Retinal pigment epithelial cell (primary cell): ENCODE measurements around the gene SCG2.

Experiments used
- DNase-seq: peaks from one replicate; pipeline ENCODE4 v3.0.0-alpha.2; 2010; ENCODE audit warnings: low read depth
- H3K4me3 ChIP-seq: 2 replicates; pipeline ENCODE4 v1.5.1; 2011; ENCODE audit warnings: mild to moderate bottlenecking, low read length, control low read depth, moderate library complexity
- TF ChIP-seq, protein P1 (sequence below): conservative IDR thresholded peaks from 2 replicates; pipeline ENCODE4 v1.5.1; 2011; ENCODE audit warnings: low read depth, low read length, control low read depth, inconsistent platforms

The SCG2 gene

DNA sequence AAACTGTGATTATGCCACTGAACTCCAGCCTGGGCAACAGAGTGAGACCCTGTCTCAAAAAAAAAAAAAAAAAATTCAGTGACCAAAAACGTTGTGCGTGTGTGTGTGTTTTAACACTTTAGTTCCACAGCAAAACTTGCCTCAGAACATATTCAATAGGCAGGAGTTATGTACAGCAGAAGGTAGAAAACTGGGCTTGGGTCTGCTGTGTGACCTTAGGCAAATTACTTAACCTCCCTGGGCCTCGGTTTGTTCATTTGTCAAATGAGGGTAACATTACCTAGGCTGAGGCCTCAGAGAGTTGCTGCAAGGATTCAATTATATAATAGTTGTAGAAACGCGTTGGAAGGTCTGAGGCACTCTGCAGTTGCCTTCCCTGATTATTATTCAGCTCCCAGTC is 10.3 kb upstream of the SCG2 start:
- H3K4me3 ChIP-seq, result peak overlapping the region; percentile 42
- no peak for DNase-seq

DNA sequence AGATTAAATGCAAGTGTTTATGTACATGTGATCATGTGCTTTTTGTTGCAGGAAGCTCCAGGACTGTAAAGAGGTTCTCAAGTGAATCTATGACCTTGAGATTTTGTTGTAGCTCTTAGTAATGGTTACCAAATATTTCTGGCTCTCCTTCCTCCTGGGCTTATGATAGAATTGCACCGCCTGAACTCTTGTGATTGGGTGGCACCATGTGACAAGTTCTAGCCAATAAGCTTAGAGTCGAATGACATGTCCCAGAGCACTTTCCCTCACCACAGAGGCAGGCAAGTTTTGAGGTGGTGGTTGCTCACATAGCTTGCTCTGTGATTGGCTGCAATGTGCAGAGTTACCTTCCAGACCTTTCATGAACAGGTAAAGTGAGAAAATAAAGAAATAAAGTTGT is 8.9 kb upstream of the SCG2 start:
- no peak for DNase-seq
- no peak overlapping the region for H3K4me3 ChIP-seq
- TF ChIP-seq, protein P1, sequence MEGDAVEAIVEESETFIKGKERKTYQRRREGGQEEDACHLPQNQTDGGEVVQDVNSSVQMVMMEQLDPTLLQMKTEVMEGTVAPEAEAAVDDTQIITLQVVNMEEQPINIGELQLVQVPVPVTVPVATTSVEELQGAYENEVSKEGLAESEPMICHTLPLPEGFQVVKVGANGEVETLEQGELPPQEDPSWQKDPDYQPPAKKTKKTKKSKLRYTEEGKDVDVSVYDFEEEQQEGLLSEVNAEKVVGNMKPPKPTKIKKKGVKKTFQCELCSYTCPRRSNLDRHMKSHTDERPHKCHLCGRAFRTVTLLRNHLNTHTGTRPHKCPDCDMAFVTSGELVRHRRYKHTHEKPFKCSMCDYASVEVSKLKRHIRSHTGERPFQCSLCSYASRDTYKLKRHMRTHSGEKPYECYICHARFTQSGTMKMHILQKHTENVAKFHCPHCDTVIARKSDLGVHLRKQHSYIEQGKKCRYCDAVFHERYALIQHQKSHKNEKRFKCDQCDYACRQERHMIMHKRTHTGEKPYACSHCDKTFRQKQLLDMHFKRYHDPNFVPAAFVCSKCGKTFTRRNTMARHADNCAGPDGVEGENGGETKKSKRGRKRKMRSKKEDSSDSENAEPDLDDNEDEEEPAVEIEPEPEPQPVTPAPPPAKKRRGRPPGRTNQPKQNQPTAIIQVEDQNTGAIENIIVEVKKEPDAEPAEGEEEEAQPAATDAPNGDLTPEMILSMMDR, result no peak

More for the DNA sequence above, 10.3 kb upstream of the SCG2 start:
- TF ChIP-seq, protein P1, result no peak

DNA sequence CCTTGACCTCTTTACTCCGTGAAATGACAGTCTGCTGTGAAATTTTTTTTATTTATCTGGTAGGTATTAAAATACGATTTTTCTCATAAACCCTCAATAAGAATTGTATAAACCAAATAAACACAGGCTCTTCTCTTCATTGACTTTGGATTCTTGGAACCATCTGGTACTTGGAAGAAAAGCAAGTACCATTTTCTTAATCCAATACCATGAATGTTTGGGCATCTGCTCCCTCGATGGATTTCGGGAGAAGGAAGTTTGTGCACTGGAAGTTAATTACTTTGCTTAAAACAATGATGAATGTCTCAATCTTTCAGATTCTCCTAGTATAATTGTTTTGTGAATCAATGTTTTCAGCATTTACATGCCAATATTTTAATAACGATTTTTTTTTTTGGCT is 5.3 kb upstream of the SCG2 start:
- DNase-seq, result no peak
- H3K4me3 ChIP-seq, result no peak overlapping the region
- TF ChIP-seq, protein P1, result no peak

DNA sequence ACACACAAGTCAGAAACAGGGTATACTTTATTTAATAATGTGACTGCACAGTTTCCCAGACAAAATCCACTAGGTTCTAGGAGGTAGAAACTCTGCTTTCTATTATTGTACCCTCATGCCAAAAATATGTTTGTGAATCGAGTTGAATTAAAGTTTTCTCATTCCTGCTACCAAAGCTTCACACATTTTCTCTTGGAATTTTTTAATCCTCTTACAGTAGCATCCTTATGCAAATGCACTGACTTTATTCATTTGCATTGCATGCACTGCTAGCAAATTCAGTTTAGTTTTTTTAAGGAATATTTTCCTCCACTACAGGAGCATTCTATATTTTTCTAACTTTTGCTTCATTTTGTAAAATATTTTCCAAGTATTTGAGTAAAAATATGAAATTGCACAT is 4.8 kb upstream of the SCG2 start:
- TF ChIP-seq, protein P1, result no peak
- no peak for DNase-seq
- no peak overlapping the region for H3K4me3 ChIP-seq

DNA sequence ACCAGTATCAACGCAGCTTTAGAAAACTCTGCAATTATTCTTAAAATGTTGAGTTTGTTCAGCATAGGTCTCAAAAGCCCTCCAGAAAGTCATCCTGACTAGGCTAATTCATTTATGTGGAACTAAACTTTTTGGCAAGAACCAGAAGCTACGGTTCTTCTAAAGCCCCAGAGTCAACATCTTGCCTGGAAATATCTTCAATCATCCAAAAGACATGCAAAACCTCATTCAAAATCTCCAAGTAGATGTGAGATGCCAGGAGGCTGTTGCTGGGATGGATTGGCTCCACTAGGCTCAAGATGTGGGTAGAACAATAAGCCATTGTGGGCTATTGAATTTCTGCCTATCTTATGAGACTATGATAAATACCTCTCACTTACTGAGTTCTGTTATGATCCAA is 2.1 kb upstream of the SCG2 start:
- DNase-seq, result no peak
- TF ChIP-seq, protein P1, result no peak
- no peak overlapping the region for H3K4me3 ChIP-seq

DNA sequence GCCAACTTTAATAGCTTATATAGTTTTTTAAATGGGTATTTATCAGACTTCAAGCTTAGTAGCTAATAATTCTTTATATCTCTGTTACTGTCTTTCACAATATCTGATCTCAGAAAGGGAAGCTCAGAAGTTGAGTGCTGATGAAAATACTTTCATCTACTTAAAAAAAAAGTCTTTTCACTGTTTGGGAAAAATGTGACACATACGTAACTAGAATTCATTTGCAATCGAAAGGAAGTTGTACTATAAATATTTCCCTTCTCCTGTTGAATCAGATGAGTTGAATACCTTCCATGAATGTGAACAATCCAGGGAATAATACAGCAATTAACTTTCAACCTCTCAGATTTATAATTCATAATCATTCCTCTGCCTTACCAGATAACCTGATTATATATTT is 811 bp upstream of the SCG2 start:
- no peak overlapping the region for H3K4me3 ChIP-seq
- TF ChIP-seq, protein P1, result no peak
- DNase-seq, result no peak

DNA sequence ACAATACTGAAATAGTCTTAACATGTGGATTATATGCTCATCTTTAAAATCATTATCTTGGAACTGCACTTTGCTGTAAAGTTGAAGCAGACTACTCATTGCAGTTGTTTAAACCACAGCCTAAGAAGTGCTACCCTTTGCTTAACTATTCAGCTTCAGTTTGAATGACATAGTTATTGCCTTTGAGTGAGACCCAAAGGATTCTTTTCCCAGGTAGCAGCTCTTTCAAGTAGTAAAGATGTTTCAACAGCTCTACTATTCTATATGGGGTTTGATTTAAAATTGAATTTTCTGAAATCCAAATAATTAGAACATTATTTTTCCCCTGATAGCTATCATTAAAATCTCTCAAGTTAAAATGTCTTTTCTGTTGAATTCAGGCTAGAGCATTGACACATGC is 1.1 kb downstream of the SCG2 start:
- no peak overlapping the region for H3K4me3 ChIP-seq
- DNase-seq, result no peak
- TF ChIP-seq, protein P1, result no peak
